MM.1S (cell line): ENCODE data around the gene GFRA1.

Source experiments
- DNase-seq: peaks from one replicate; pipeline ENCODE4 v3.0.0-alpha.2; 2015
- H2AFZ ChIP-seq: fragments of 300-600 bp; sonication (generic); 2 replicates; pipeline ENCODE4 v1.6.0; 2016; ENCODE audit warnings: antibody characterized with exemption, low read length
- H3F3A ChIP-seq: fragments of 300-600 bp; sonication (generic); 2 replicates; pipeline ENCODE4 v1.6.1; 2016; ENCODE audit warnings: mild to moderate bottlenecking, antibody characterized with exemption, low read length, moderate library complexity, mixed read lengths; ENCODE audit not compliant: insufficient read depth
- H3K27ac ChIP-seq: fragments of 300-600 bp; sonication (generic); 2 replicates; pipeline ENCODE4 v1.5.1; 2016; ENCODE audit warnings: mild to moderate bottlenecking, low read length
- H3K27me3 ChIP-seq: fragments of 300-600 bp; sonication (generic); replicated peaks from 2 replicates; pipeline ENCODE4 v1.6.0; 2016; ENCODE audit warnings: low read length; ENCODE audit not compliant: insufficient read depth
- H3K36me3 ChIP-seq: fragments of 300-600 bp; sonication (generic); replicated peaks from 2 replicates; pipeline ENCODE4 v1.6.1; 2016; ENCODE audit warnings: mild to moderate bottlenecking, low read length, mixed read lengths; ENCODE audit not compliant: insufficient read depth
- H3K4me1 ChIP-seq: fragments of 300-600 bp; sonication (generic); 2 replicates; pipeline ENCODE4 v1.6.1; 2016; ENCODE audit warnings: low read length, mixed read lengths
- H3K4me2 ChIP-seq: fragments of 300-600 bp; sonication (generic); 2 replicates; pipeline ENCODE4 v1.6.0; 2016; ENCODE audit warnings: low read depth, low read length
- H3K4me3 ChIP-seq: fragments of 300-600 bp; sonication (generic); 2 replicates; pipeline ENCODE4 v1.5.1; 2016; ENCODE audit warnings: low read length, mixed read lengths
- H3K79me2 ChIP-seq: fragments of 300-600 bp; sonication (generic); 2 replicates; pipeline ENCODE4 v1.6.1; 2016; ENCODE audit warnings: mixed run types, low read length, mixed read lengths
- H3K9ac ChIP-seq: fragments of 300-600 bp; sonication (generic); 2 replicates; pipeline ENCODE4 v1.6.1; 2016; ENCODE audit warnings: low read length, mixed read lengths
- H3K9me2 ChIP-seq: fragments of 300-600 bp; sonication (generic); replicated peaks from 2 replicates; pipeline ENCODE4 v1.6.1; 2016; ENCODE audit warnings: mild to moderate bottlenecking, low read length, mixed read lengths; ENCODE audit not compliant: insufficient read depth
- H3K9me3 ChIP-seq: fragments of 300-600 bp; sonication (generic); replicated peaks from 2 replicates; pipeline ENCODE4 v1.6.1; 2016; ENCODE audit warnings: mild to moderate bottlenecking, low read length, mixed read lengths; ENCODE audit not compliant: insufficient read depth
- H4K20me1 ChIP-seq: fragments of 300-600 bp; sonication (generic); 2 replicates; pipeline ENCODE4 v1.6.1; 2016; ENCODE audit warnings: mild to moderate bottlenecking, low read length, moderate library complexity, mixed read lengths; ENCODE audit not compliant: insufficient read depth
- CTCF ChIP-seq: fragments of 300-600 bp; sonication (generic); IDR thresholded peaks from 2 replicates; pipeline ENCODE4 v1.5.1; 2016; ENCODE audit warnings: antibody characterized with exemption, low read length, mixed read lengths
- EZH2 ChIP-seq: fragments of 300-600 bp; sonication (generic); optimal IDR thresholded peaks from 2 replicates; pipeline ENCODE3; 2017; ENCODE audit warnings: low read depth, mild to moderate bottlenecking, antibody characterized with exemption, low read length, mixed read lengths
- EZH2phosphoT487 ChIP-seq: fragments of 300-600 bp; sonication (generic); IDR thresholded peaks from 2 replicates; pipeline ENCODE4 v1.6.1; 2018; ENCODE audit warnings: antibody characterized with exemption, low read length

GFRA1 gene

GRCh38 chr10:116106611-116107010 lies 166.4 kb downstream of the GFRA1 start:
- Histone ChIP-seq H3K9me3 (no peaks in the 10 kb centered on the region), H3F3A (no peaks in the 10 kb centered on the region), H3K9ac (no peak overlapping the region), H2AFZ (no peak overlapping the region), H4K20me1 (no peaks in the 10 kb centered on the region), H3K36me3 (no peaks in the 10 kb centered on the region), H3K9me2 (no peaks in the 10 kb centered on the region), H3K27ac (no peak overlapping the region), H3K4me3 (no peak overlapping the region), H3K4me1 (no peaks in the 10 kb centered on the region), H3K4me2 (no peak overlapping the region), H3K79me2 (no peaks in the 10 kb centered on the region), H3K27me3 (no peaks in the 10 kb centered on the region)
- TF ChIP-seq CTCF (no peak), EZH2 (no peak), EZH2phosphoT487 (no peak)
- DNase-seq, result no peak

- Histone ChIP-seq H3F3A (no peaks in the 10 kb centered on the region), H4K20me1 (no peaks in the 10 kb centered on the region), H3K27me3 (no peaks in the 10 kb centered on the region), H3K4me1 (no peaks in the 10 kb centered on the region), H3K4me3 (no peak overlapping the region), H3K9me2 (no peaks in the 10 kb centered on the region), H3K4me2 (no peak overlapping the region), H2AFZ (no peak overlapping the region), H3K9ac (no peak overlapping the region), H3K27ac (no peak overlapping the region), H3K9me3 (no peaks in the 10 kb centered on the region), H3K36me3 (no peaks in the 10 kb centered on the region), H3K79me2 (no peaks in the 10 kb centered on the region)
- DNase-seq, result no peak
- TF ChIP-seq EZH2, result no peak
- TF ChIP-seq EZH2phosphoT487, result no peak
Observed at GRCh38 chr10:116105264-116105663, 167.7 kb downstream of the GFRA1 start.

GRCh38 chr10:116104210-116104932 lies 168.6 kb downstream of the GFRA1 start:
- no peaks in the 10 kb centered on the region for H3K79me2 ChIP-seq
- no peak for TF ChIP-seq EZH2phosphoT487
- no peak for TF ChIP-seq CTCF
- no peak for TF ChIP-seq EZH2
- no peaks in the 10 kb centered on the region for H3K27me3 ChIP-seq

GRCh38 chr10:116103668-116104067 lies 169.3 kb downstream of the GFRA1 start:
- H3K36me3 ChIP-seq, result no peaks in the 10 kb centered on the region
- DNase-seq, result no peak
- no peaks in the 10 kb centered on the region for H3F3A ChIP-seq
- H3K4me3 ChIP-seq, result no peak overlapping the region
- H3K9me2 ChIP-seq, result no peaks in the 10 kb centered on the region
- H2AFZ ChIP-seq, result no peak overlapping the region
- H3K9ac ChIP-seq, result no peak overlapping the region
- no peak overlapping the region for H3K4me2 ChIP-seq
- no peaks in the 10 kb centered on the region for H3K4me1 ChIP-seq
- no peak overlapping the region for H3K27ac ChIP-seq
- no peaks in the 10 kb centered on the region for H3K79me2 ChIP-seq
- no peaks in the 10 kb centered on the region for H3K9me3 ChIP-seq
- no peak for TF ChIP-seq EZH2phosphoT487
- TF ChIP-seq EZH2, result no peak
- no peak for TF ChIP-seq CTCF
- H4K20me1 ChIP-seq, result no peaks in the 10 kb centered on the region
- H3K27me3 ChIP-seq, result no peaks in the 10 kb centered on the region

More at GRCh38 chr10:116104210-116104932, 168.6 kb downstream of the GFRA1 start:
- Histone ChIP-seq H3K36me3 (no peaks in the 10 kb centered on the region), H3K9me2 (no peaks in the 10 kb centered on the region), H2AFZ (no peak overlapping the region), H4K20me1 (no peaks in the 10 kb centered on the region), H3K9me3 (no peaks in the 10 kb centered on the region), H3K9ac (no peak overlapping the region), H3K4me3 (no peak overlapping the region), H3K27ac (no peak overlapping the region), H3K4me2 (no peak overlapping the region), H3F3A (no peaks in the 10 kb centered on the region), H3K4me1 (no peaks in the 10 kb centered on the region)
- no peak for DNase-seq
